CD14-positive monocyte (primary cell): ENCODE measurements around the gene RLN3. TPM values are rescaled to one million over a fixed set of nuclear protein-coding genes. Genes with fewer than 3 reads are reported as not detected.

Source experiments
- DNase-seq, 3 donors: peaks; one replicate each; pipeline ENCODE4 v3.0.0-alpha.2; 2011 to 2022
- H2AFZ ChIP-seq: 2 replicates; pipeline ENCODE4 v1.6.0; 2012; ENCODE audit warnings: mild to moderate bottlenecking, low read depth, low read length, inconsistent platforms; ENCODE audit not compliant: insufficient read depth, poor library complexity, severe bottlenecking
- H3K27ac ChIP-seq, 2 donors: 1 replicate in 1 of 2; 2 replicates in 1 of 2; pipeline ENCODE4 v1.5.1; 2012 to 2013; ENCODE audit warnings: low read length in 2 of 2, control low read depth in 1 of 2, inconsistent platforms in 1 of 2, low read depth in 1 of 2, mild to moderate bottlenecking in 1 of 2
- H3K27me3 ChIP-seq, 2 donors: one replicate each; pipeline versions ENCODE4 v1.6.0 to v1.6.1; 2011 to 2013; ENCODE audit warnings: low read length in 2 of 2; ENCODE audit not compliant: control insufficient read depth in 2 of 2, insufficient read depth in 2 of 2
- H3K36me3 ChIP-seq, 2 donors: replicated peaks in 1 of 2; 1 replicate in 1 of 2; 2 replicates in 1 of 2; pipeline versions ENCODE4 v1.5.1 to v1.6.1; 2012 to 2013; ENCODE audit warnings: low read length in 2 of 2, control low read depth in 1 of 2, inconsistent platforms in 1 of 2, mild to moderate bottlenecking in 1 of 2; ENCODE audit not compliant: insufficient read depth in 2 of 2, control insufficient read depth in 1 of 2
- H3K4me1 ChIP-seq, 2 donors: 1 replicate in 1 of 2; 2 replicates in 1 of 2; pipeline versions ENCODE4 v1.5.1 to v1.6.1; 2012 to 2013; ENCODE audit warnings: low read length in 2 of 2, control low read depth in 1 of 2, inconsistent platforms in 1 of 2, mild to moderate bottlenecking in 1 of 2, moderate library complexity in 1 of 2; ENCODE audit not compliant: insufficient read depth in 2 of 2, control insufficient read depth in 1 of 2
- H3K4me2 ChIP-seq: replicated peaks from 2 replicates; pipeline ENCODE3; 2012; ENCODE audit warnings: low read length, moderate library complexity, mild to moderate bottlenecking; ENCODE audit not compliant: poor library complexity, severe bottlenecking; ENCODE audit errors: extremely low read depth
- H3K4me3 ChIP-seq, 3 experiments: fragments of 200-600 bp in 1 of 3; sonication (generic) in 1 of 3; replicated peaks in 1 of 3; 1 replicate in 2 of 3; 2 replicates in 1 of 3; pipeline ENCODE4 v1.5.1; 2011 to 2013; ENCODE audit warnings: low read length in 3 of 3, mild to moderate bottlenecking in 3 of 3, control low read depth in 2 of 3, low read depth in 2 of 3, inconsistent platforms in 1 of 3, moderate library complexity in 1 of 3
- H3K79me2 ChIP-seq: 2 replicates; pipeline ENCODE4 v1.6.0; 2012; ENCODE audit warnings: mild to moderate bottlenecking, control low read depth, inconsistent platforms, low read length, moderate library complexity; ENCODE audit not compliant: insufficient read depth
- H3K9ac ChIP-seq: 2 replicates; pipeline ENCODE4 v1.6.0; 2017; ENCODE audit warnings: low read length, mild to moderate bottlenecking; ENCODE audit not compliant: insufficient read depth, poor library complexity, severe bottlenecking
- H3K9me3 ChIP-seq, 2 donors: replicated peaks in 1 of 2; 1 replicate in 1 of 2; 2 replicates in 1 of 2; pipeline versions ENCODE4 v1.5.1 to v1.6.1; 2012 to 2013; ENCODE audit warnings: low read length in 2 of 2, control low read depth in 1 of 2; ENCODE audit not compliant: control insufficient read depth in 1 of 2, insufficient read depth in 1 of 2
- H4K20me1 ChIP-seq: 2 replicates; pipeline ENCODE4 v1.6.0; 2012; ENCODE audit warnings: mild to moderate bottlenecking, low read length, control low read depth, moderate library complexity; ENCODE audit not compliant: insufficient read depth
- H3K27ac Mint-ChIP-seq, 7 donors: one replicate each; pipeline ENCODE4 v1.8.0; 2020; ENCODE audit warnings: mild to moderate bottlenecking in 7 of 7, mixed read lengths in 7 of 7, moderate library complexity in 6 of 7, inconsistent platforms in 2 of 7
- H3K27me3 Mint-ChIP-seq, 3 donors: one replicate each; pipeline ENCODE4 v1.8.0; 2021 to 2022; ENCODE audit warnings: low read depth in 3 of 3, mild to moderate bottlenecking in 3 of 3, mixed read lengths in 3 of 3, moderate library complexity in 3 of 3, inconsistent platforms in 1 of 3
- H3K36me3 Mint-ChIP-seq, 2 donors: one replicate each; pipeline ENCODE4 v1.8.0; 2020; ENCODE audit warnings: mixed read lengths in 2 of 2, inconsistent platforms in 1 of 2, mild to moderate bottlenecking in 1 of 2
- H3K4me1 Mint-ChIP-seq: one replicate; pipeline ENCODE4 v1.8.0; 2020; ENCODE audit warnings: mild to moderate bottlenecking, mixed read lengths
- H3K4me3 Mint-ChIP-seq, 2 donors: one replicate each; pipeline ENCODE4 v1.8.0; 2020; ENCODE audit warnings: mild to moderate bottlenecking in 2 of 2, mixed read lengths in 2 of 2, moderate library complexity in 1 of 2
- H3K9me3 Mint-ChIP-seq, 7 donors: one replicate each; pipeline ENCODE4 v1.8.0; 2020 to 2022; ENCODE audit warnings: mixed read lengths in 7 of 7, mild to moderate bottlenecking in 6 of 7, moderate library complexity in 6 of 7, inconsistent platforms in 2 of 7
- WGBS: methylation state at CpG from one replicate; pipeline ENCODE4 v1.1.5; 2013; ENCODE audit warnings: missing lambda C conversion rate; ENCODE audit not compliant: insufficient coverage; 5-methylcytosine and 5-hydroxymethylcytosine counted together
- intact Hi-C, 2 donors: fragments of 100-400 bp; cut with micrococcal nuclease; formaldehyde crosslinking; loops; one replicate each; pipeline versions ENCODE4 v1.15.0 to v1.15.1; 2023
- polyA plus RNA-seq, 3 donors: library from polyadenylated mRNA; depleted of rRNA in 1 of 3; unstranded in 2 of 3; stranded (reverse) in 1 of 3; fragments of 300-500 nt in 2 of 3; fragments of >200 nt in 1 of 3; fragmentation: Illumina TruSeq in 2 of 3; gene quantifications; 1 replicate in 2 of 3; 2 replicates in 1 of 3; pipeline ENCODE4 v1.2.3, GENCODE V29; 2012 to 2021
- TF ChIP-seq, protein P1 (sequence below): fragments of 200-600 bp; IDR thresholded peaks from one replicate; pipeline ENCODE4 v1.8.0; 2022; ENCODE audit warnings: antibody characterized with exemption, mild to moderate bottlenecking

Gene RLN3
- polyA plus RNA-seq, 3 donors, result not detected

GRCh38 chr19:14073925-14074838, 46.2 kb downstream of the RLN3 start:
- intact Hi-C loops, result loop anchor here (2.0 to 5.0 kb wide), 2 partner anchors 192 to 193 kb away; no protein-coding TSS in a partner anchor
- Mint-ChIP-seq H3K4me3 (peak overlapping the region; percentile 97 to 99), H3K27me3 (peaks cover 18 to 45% (median 34%) of the 10 kb centered on the region in 3 donors), H3K9me3 (no peaks in the 10 kb centered on the region), H3K4me1 (peaks cover 53% of the 10 kb centered on the region), H3K27ac (peak overlapping the region; percentile 79 to 89 (median 86)), H3K36me3 (peaks cover 0 to 3% of the 10 kb centered on the region in 2 donors)
- Histone ChIP-seq H3K4me2 (peak overlapping the region; percentile 100), H3K9ac (peak overlapping the region; percentile 70), H2AFZ (peak overlapping the region; percentile 91), H3K36me3 (no peaks in the 10 kb centered on the region), H3K27me3 (peaks cover 0 to 22% of the 10 kb centered on the region in 2 donors), H4K20me1 (no peaks in the 10 kb centered on the region), H3K4me3 (peak overlapping the region; percentile 50 to 95 (median 67)), H3K9me3 (no peaks in the 10 kb centered on the region), H3K27ac (peak overlapping the region; percentile 27 to 56), H3K79me2 (no peaks in the 10 kb centered on the region), H3K4me1 (peaks cover 69 to 75% of the 10 kb centered on the region in 2 donors)
- WGBS, result under 1% methylated on average over 28 of the region's 44 CpGs
- DNase-seq, result peak in 1 of 3 donors; percentile 34
- TF ChIP-seq, protein P1, sequence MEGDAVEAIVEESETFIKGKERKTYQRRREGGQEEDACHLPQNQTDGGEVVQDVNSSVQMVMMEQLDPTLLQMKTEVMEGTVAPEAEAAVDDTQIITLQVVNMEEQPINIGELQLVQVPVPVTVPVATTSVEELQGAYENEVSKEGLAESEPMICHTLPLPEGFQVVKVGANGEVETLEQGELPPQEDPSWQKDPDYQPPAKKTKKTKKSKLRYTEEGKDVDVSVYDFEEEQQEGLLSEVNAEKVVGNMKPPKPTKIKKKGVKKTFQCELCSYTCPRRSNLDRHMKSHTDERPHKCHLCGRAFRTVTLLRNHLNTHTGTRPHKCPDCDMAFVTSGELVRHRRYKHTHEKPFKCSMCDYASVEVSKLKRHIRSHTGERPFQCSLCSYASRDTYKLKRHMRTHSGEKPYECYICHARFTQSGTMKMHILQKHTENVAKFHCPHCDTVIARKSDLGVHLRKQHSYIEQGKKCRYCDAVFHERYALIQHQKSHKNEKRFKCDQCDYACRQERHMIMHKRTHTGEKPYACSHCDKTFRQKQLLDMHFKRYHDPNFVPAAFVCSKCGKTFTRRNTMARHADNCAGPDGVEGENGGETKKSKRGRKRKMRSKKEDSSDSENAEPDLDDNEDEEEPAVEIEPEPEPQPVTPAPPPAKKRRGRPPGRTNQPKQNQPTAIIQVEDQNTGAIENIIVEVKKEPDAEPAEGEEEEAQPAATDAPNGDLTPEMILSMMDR, result no peak

DNA sequence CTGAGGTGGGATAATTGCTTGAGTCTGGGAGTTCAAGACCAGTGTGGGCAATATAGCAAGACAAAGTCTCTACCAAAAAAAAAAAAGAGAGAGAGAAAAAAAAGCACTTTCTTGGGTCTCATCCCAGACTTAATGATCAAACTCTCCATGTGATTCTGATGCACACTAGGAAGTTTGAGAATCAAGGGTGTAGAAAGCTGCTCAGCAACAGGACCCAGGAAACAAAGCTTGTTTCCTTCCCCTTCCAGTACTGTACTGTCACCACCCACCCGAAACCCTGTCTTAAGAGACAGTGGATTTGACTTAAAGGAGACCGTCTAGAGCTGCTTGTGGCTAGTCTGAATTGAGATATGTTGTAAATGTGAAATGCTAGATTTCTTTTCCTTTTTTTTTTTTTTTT, 50.5 kb downstream of the RLN3 start:
- TF ChIP-seq, protein P1, result no peak
- peak overlapping the region; percentile 31 to 46 for H3K4me3 Mint-ChIP-seq
- peak overlapping the region; percentile 54 for H3K4me2 ChIP-seq

More for the DNA sequence above, 50.5 kb downstream of the RLN3 start:
- Histone ChIP-seq H3K27ac (peak overlapping the region; percentile 75 to 81), H2AFZ (no peak overlapping the region), H3K9ac (no peak overlapping the region), H3K27me3 (peaks cover 0 to 6% of the 10 kb centered on the region in 2 donors), H3K36me3 (no peaks in the 10 kb centered on the region), H3K4me1 (peaks cover 80 to 88% of the 10 kb centered on the region in 2 donors), H3K79me2 (no peaks in the 10 kb centered on the region), H4K20me1 (no peaks in the 10 kb centered on the region), H3K4me3 (peak overlapping the region in 1 of 3 experiments; percentile 51), H3K9me3 (no peaks in the 10 kb centered on the region)
- no CpG with 5 or more reads among the region's 2 CpGs for WGBS
- intact Hi-C loops, result no loop called here
- Mint-ChIP-seq H3K36me3 (no peaks in the 10 kb centered on the region), H3K27me3 (peaks cover 3 to 17% (median 15%) of the 10 kb centered on the region in 3 donors), H3K4me1 (peaks cover 65% of the 10 kb centered on the region), H3K27ac (peak overlapping the region; percentile 75 to 89 (median 85)), H3K9me3 (no peaks in the 10 kb centered on the region)
- peak; percentile 69 to 81 (median 77) for DNase-seq

Other genes starting within 250 kb of the RLN3 start
- 1 to 10 TPM in 1 of 3 donors, under 1 TPM in 2; 0.19 to 1.1 (median 0.23) TPM for gene ZSWIM4, start 232.7 kb upstream of the RLN3 start, polyA plus RNA-seq
- not detected for gene NANOS3, start 151.0 kb upstream of the RLN3 start, polyA plus RNA-seq
- gene BRME1, start 122.0 kb upstream of the RLN3 start, polyA plus RNA-seq, result under 1 TPM in 2 of 3 donors, not detected in 1; 0.05 to 0.28 TPM
- gene CC2D1A, start 121.9 kb upstream of the RLN3 start, polyA plus RNA-seq, result 10 to 100 TPM in 1 of 3 donors, 1 to 10 TPM in 2; 4.6 to 27.0 (median 6.2) TPM
- 1 to 10 TPM; 1.2 to 1.4 (median 1.3) TPM for gene PODNL1, start 89.7 kb upstream of the RLN3 start, polyA plus RNA-seq
- 100 to 1,000 TPM in 1 of 3 donors, 1 to 10 TPM in 2; 2.8 to 116 (median 3.4) TPM for gene DCAF15, start 75.6 kb upstream of the RLN3 start, polyA plus RNA-seq
- 10 to 100 TPM in 1 of 3 donors, under 1 TPM in 2; 0.89 to 12.8 (median 0.95) TPM for gene RFX1, start 21.8 kb upstream of the RLN3 start, polyA plus RNA-seq
- gene IL27RA, start 3.6 kb downstream of the RLN3 start, polyA plus RNA-seq, result 10 to 100 TPM; 40.4 to 61.5 (median 54.9) TPM
- gene PALM3, start 33.9 kb downstream of the RLN3 start, polyA plus RNA-seq, result not detected
- gene MISP3, start 44.6 kb downstream of the RLN3 start, polyA plus RNA-seq, result under 1 TPM; 0.42 to 0.77 (median 0.52) TPM
- gene C19orf67, start 57.6 kb downstream of the RLN3 start, polyA plus RNA-seq, result not detected
- 10 to 100 TPM in 1 of 3 donors, 1 to 10 TPM in 1, under 1 TPM in 1; 0.78 to 19.4 (median 1.4) TPM for gene SAMD1, start 62.6 kb downstream of the RLN3 start, polyA plus RNA-seq
- gene PRKACA, start 89.6 kb downstream of the RLN3 start, polyA plus RNA-seq, result 100 to 1,000 TPM in 1 of 3 donors, 1 to 10 TPM in 2; 2.0 to 231 (median 3.8) TPM
- 10 to 100 TPM in 1 of 3 donors, 1 to 10 TPM in 2; 6.3 to 13.4 (median 9.2) TPM for gene ASF1B, start 108.4 kb downstream of the RLN3 start, polyA plus RNA-seq
- gene ADGRL1, start 178.0 kb downstream of the RLN3 start, polyA plus RNA-seq, result 1 to 10 TPM in 1 of 3 donors, not detected in 2; 1.7 TPM